ENCODE results near the gene WNT5A. TPM values are rescaled to one million over a fixed set of nuclear protein-coding genes. Genes with fewer than 3 reads are reported as not detected.

WNT5A gene
- total RNA-seq, 2 experiments from 2014 or later: 0.06 TPM; not detected in 1

GRCh38 chr3:55531321-55531720 is 44.2 kb upstream of the WNT5A start:
- no peaks in the 10 kb centered on the region for H3K9me3 Mint-ChIP-seq
- TF ChIP-seq CTCF (IDR thresholded peaks at IDR 0.05): no peak
- Histone ChIP-seq H3K36me3 (ENCODE audit: insufficient read depth, low read length) (no peaks in the 10 kb centered on the region), H3K9me3 (ENCODE audit: control insufficient read depth in 1 of 2, insufficient read depth in 1 of 2, low read length in 2 of 2) (no peaks in the 10 kb centered on the region), H3K27me3 (ENCODE audit: control insufficient read depth in 1 of 2, insufficient read depth in 2 of 2, low read length in 2 of 2) (no peaks in the 10 kb centered on the region), H3K27ac (ENCODE audit: low read depth in 1 of 2, low read length in 2 of 2) (no peak overlapping the region), H3K4me1 (ENCODE audit: insufficient read depth, low read length) (no peaks in the 10 kb centered on the region), H3K4me3 (ENCODE audit: low read length) (no peak overlapping the region)
- ChIA-PET CTCF (no interaction called here), POLR2A (no interaction called here)
- no peaks in the 10 kb centered on the region for H3K27me3 Mint-ChIP-seq
- no peak for ATAC-seq (ENCODE audit: poor library complexity)
- no peak for DNase-seq
- no peak overlapping the region for H3K4me3 Mint-ChIP-seq
- no peaks in the 10 kb centered on the region for H3K36me3 Mint-ChIP-seq (ENCODE audit: low read depth)
- no peak overlapping the region for H3K27ac Mint-ChIP-seq
- no peaks in the 10 kb centered on the region for H3K4me1 Mint-ChIP-seq (ENCODE audit: low read depth)
- intact Hi-C loops (cut with DNase I, micrococcal nuclease): no loop called here

GRCh38 chr3:55527361-55527760 is 40.3 kb upstream of the WNT5A start:
- Histone ChIP-seq H3K27ac (ENCODE audit: low read depth in 1 of 2, low read length in 2 of 2) (no peak overlapping the region), H3K36me3 (ENCODE audit: insufficient read depth, low read length) (no peaks in the 10 kb centered on the region), H3K9me3 (ENCODE audit: control insufficient read depth in 1 of 2, insufficient read depth in 1 of 2, low read length in 2 of 2) (peaks cover 0 to 3% of the 10 kb centered on the region in 2 experiments), H3K4me3 (ENCODE audit: low read length) (no peak overlapping the region), H3K4me1 (ENCODE audit: insufficient read depth, low read length) (no peaks in the 10 kb centered on the region), H3K27me3 (ENCODE audit: control insufficient read depth in 1 of 2, insufficient read depth in 2 of 2, low read length in 2 of 2) (no peaks in the 10 kb centered on the region)
- ChIA-PET POLR2A (no interaction called here), CTCF (no interaction called here)
- Mint-ChIP-seq H3K9me3 (no peaks in the 10 kb centered on the region), H3K4me1 (ENCODE audit: low read depth) (no peaks in the 10 kb centered on the region), H3K4me3 (no peak overlapping the region), H3K27me3 (no peaks in the 10 kb centered on the region), H3K27ac (no peak overlapping the region), H3K36me3 (ENCODE audit: low read depth) (no peaks in the 10 kb centered on the region)
- no peak for DNase-seq
- ATAC-seq (ENCODE audit: poor library complexity): no peak
- TF ChIP-seq CTCF (IDR thresholded peaks at IDR 0.05): no peak
- intact Hi-C loops (cut with DNase I, micrococcal nuclease): no loop called here

GRCh38 chr3:55526332-55527030 is 39.4 kb upstream of the WNT5A start:
- no peak for ATAC-seq (ENCODE audit: poor library complexity)
- Histone ChIP-seq H3K36me3 (ENCODE audit: insufficient read depth, low read length) (no peaks in the 10 kb centered on the region), H3K9me3 (ENCODE audit: control insufficient read depth in 1 of 2, insufficient read depth in 1 of 2, low read length in 2 of 2) (peaks cover 0 to 3% of the 10 kb centered on the region in 2 experiments)

More at GRCh38 chr3:55526332-55527030, 39.4 kb upstream of the WNT5A start:
- TF ChIP-seq CTCF (IDR thresholded peaks at IDR 0.05): no peak
- no peak for DNase-seq
- CTCF ChIA-PET: no interaction called here
- Histone ChIP-seq H3K27me3 (ENCODE audit: control insufficient read depth in 1 of 2, insufficient read depth in 2 of 2, low read length in 2 of 2) (no peaks in the 10 kb centered on the region), H3K4me3 (ENCODE audit: low read length) (no peak overlapping the region), H3K4me1 (ENCODE audit: insufficient read depth, low read length) (no peaks in the 10 kb centered on the region), H3K27ac (ENCODE audit: low read depth in 1 of 2, low read length in 2 of 2) (no peak overlapping the region)
- peaks cover 6% of the 10 kb centered on the region for H3K4me1 Mint-ChIP-seq (ENCODE audit: low read depth)
- no peaks in the 10 kb centered on the region for H3K36me3 Mint-ChIP-seq (ENCODE audit: low read depth)
- intact Hi-C loops (cut with DNase I, micrococcal nuclease): no loop called here
- H3K27ac Mint-ChIP-seq: no peak overlapping the region
- no peak overlapping the region for H3K4me3 Mint-ChIP-seq
- no peaks in the 10 kb centered on the region for H3K9me3 Mint-ChIP-seq
- POLR2A ChIA-PET: no interaction called here
- no peaks in the 10 kb centered on the region for H3K27me3 Mint-ChIP-seq

Measured in CD4-positive, alpha-beta T cell (primary cell).